ENCODE results near the gene UQCRHL. TPM values are rescaled to one million over a fixed set of nuclear protein-coding genes. Genes with fewer than 3 reads are reported as not detected.

UQCRHL gene
- total and polyA plus RNA-seq, 2 of the 8 experiments (the other 6 are each of a cell fraction or from before 2014, with no cell fraction given): 3.7 to 3.9 TPM

DNA sequence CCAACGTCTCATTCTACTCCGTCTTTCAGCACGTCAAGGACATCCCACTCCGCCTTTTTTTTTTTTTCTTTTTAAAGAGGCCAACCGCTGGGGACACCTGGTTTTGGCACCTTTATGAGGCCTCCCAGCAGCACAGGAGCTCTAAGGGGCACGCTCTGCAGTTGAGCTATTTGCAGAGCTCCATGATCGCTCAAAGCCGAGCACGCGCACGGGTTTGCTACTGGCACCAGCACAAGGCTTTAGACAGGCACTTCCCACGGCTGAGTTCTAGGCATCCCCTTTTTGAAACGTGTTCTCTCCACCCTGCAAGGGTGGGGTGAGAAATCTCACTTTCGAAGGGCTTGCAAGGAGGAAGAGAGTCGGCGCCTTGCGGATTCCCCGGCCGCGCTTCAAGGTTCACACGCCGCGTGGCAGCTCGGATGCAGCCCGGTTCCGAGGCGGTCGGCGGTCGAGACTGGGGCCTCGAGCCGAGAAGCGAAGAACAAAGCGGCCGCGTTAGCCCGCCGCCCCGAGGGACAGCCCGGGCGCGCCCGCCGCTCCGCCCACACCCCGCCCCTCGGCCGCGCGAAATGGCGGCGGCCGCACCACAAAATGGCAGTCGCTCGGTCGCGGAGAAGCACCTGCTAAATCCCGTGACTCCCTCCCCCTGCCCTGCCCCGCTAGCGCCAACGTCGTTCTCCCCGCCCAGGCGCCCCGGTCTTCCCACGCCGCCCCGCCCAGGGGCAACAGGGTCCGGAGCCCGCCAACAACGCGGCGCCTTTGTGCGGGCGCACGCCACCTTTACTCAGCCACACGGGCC lies 27.2 kb upstream of the UQCRHL start (continued):
- TF ChIP-seq ZNF274 (IDR thresholded peaks at IDR 0.05; ENCODE audit: borderline replicate concordance, extremely low read depth, low read length) (no peak), BRCA1 (IDR thresholded peaks at IDR 0.05; ENCODE audit: low read depth, low read length) (no peak), RBBP5 (IDR thresholded peaks at IDR 0.05; ENCODE audit: borderline replicate concordance, low read depth, low read length) (peak; percentile 74; the same call in 1 of the 2 replicates), KDM4A (IDR thresholded peaks at IDR 0.05; ENCODE audit: low read depth, low read length, severe bottlenecking) (peak; percentile 51), SP2 (IDR thresholded peaks at IDR 0.05; ENCODE audit: low read length) (no peak), SIN3A (conservative IDR thresholded peaks at IDR 0.05 in 1 of 2, IDR thresholded peaks at IDR 0.05 in 1 of 2; ENCODE audit: low read depth in 1 of 2, low read length in 2 of 2) (peak in 1 of 2 experiments; percentile 68; a peak in 1 of 4 replicates), CHD1 (IDR thresholded peaks at IDR 0.05; ENCODE audit: low read depth, low read length) (no peak), YY1 (IDR thresholded peaks at IDR 0.05; ENCODE audit: low read depth, low read length) (peak; percentile 99), TBP (IDR thresholded peaks at IDR 0.05; ENCODE audit: low read depth, low read length) (peak; percentile 86), NANOG (IDR thresholded peaks at IDR 0.05; ENCODE audit: insufficient read depth, low read depth, low read length, poor library complexity, severe bottlenecking) (peak; percentile 12), JUN (IDR thresholded peaks at IDR 0.05; ENCODE audit: low read depth, low read length) (no peak), TAF1 (IDR thresholded peaks at IDR 0.05; ENCODE audit: low read depth, low read length) (peak; percentile 77), SIRT6 (IDR thresholded peaks at IDR 0.05; ENCODE audit: low read length) (no peak), GABPA (IDR thresholded peaks at IDR 0.05; ENCODE audit: borderline replicate concordance, insufficient read depth, low read length) (no peak), EGR1 (IDR thresholded peaks at IDR 0.05; ENCODE audit: borderline replicate concordance, low read depth, low read length) (peak; percentile 54), CBX8 (IDR thresholded peaks at IDR 0.05; ENCODE audit: borderline replicate concordance, low read depth, low read length) (no peak), TEAD4 (IDR thresholded peaks at IDR 0.05; ENCODE audit: low read depth, low read length) (peak; percentile 94), SUZ12 (IDR thresholded peaks at IDR 0.05; ENCODE audit: low read length) (no peak), MAX (IDR thresholded peaks at IDR 0.05) (peak; percentile 77), SP4 (IDR thresholded peaks at IDR 0.05; ENCODE audit: low read length) (peak; percentile 61; the same call in 1 of the 2 replicates), SP1 (IDR thresholded peaks at IDR 0.05; ENCODE audit: low read depth, low read length) (peak; percentile 71), RNF2 (IDR thresholded peaks at IDR 0.05; ENCODE audit: borderline replicate concordance, low read depth, low read length, missing control alignments, poor library complexity, severe bottlenecking) (no peak), KDM5A (IDR thresholded peaks at IDR 0.05; ENCODE audit: low read length) (no peak)
- TF ChIP-seq, protein P1, sequence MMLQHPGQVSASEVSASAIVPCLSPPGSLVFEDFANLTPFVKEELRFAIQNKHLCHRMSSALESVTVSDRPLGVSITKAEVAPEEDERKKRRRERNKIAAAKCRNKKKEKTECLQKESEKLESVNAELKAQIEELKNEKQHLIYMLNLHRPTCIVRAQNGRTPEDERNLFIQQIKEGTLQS (IDR thresholded peaks at IDR 0.05; ENCODE audit: insufficient read depth, low read depth, low read length): no peak

Data from H1 (cell line).